Small intestine (tissue), 7 donors: Measurements from ENCODE around the gene HUS1B. TPM values are rescaled to one million over a fixed set of nuclear protein-coding genes. Genes with fewer than 3 reads are reported as not detected.

Source experiments
- DNase-seq, 2 donors: peaks; one replicate each; pipeline versions ENCODE4 v3.0.0 to v3.0.0-alpha.2; 2013
- FAIRE-seq: peaks from 2 replicates; lab custom pipeline; 2012; peaks lifted over from hg19 to GRCh38; lab: Jason Lieb, UNC
- H3K27ac ChIP-seq, 3 donors: one replicate each; pipeline ENCODE4 v1.5.1; 2013; ENCODE audit warnings: low read length in 2 of 3, mild to moderate bottlenecking in 2 of 3, control low read depth in 1 of 3, inconsistent platforms in 1 of 3, low read depth in 1 of 3, moderate library complexity in 1 of 3
- H3K27me3 ChIP-seq, 3 donors: one replicate each; pipeline ENCODE4 v1.6.1; 2013; ENCODE audit warnings: low read length in 3 of 3, inconsistent platforms in 1 of 3; ENCODE audit not compliant: control insufficient read depth in 3 of 3, insufficient read depth in 3 of 3
- H3K36me3 ChIP-seq, 3 donors: one replicate each; pipeline ENCODE4 v1.6.1; 2013; ENCODE audit warnings: low read length in 3 of 3, inconsistent platforms in 1 of 3, low read depth in 1 of 3, mild to moderate bottlenecking in 1 of 3, moderate library complexity in 1 of 3; ENCODE audit not compliant: control insufficient read depth in 3 of 3, insufficient read depth in 2 of 3
- H3K4me1 ChIP-seq, 3 donors: one replicate each; pipeline ENCODE4 v1.6.1; 2013; ENCODE audit warnings: low read length in 2 of 3, inconsistent platforms in 1 of 3, low read depth in 1 of 3, mild to moderate bottlenecking in 1 of 3, moderate library complexity in 1 of 3; ENCODE audit not compliant: control insufficient read depth in 3 of 3, insufficient read depth in 2 of 3
- H3K4me3 ChIP-seq, 3 donors: one replicate each; pipeline ENCODE4 v1.5.1; 2013; ENCODE audit warnings: low read length in 3 of 3, control low read depth in 1 of 3, inconsistent platforms in 1 of 3, low read depth in 1 of 3, mild to moderate bottlenecking in 1 of 3, moderate library complexity in 1 of 3
- H3K9me3 ChIP-seq, 2 donors: one replicate each; pipeline ENCODE4 v1.6.1; 2013; ENCODE audit warnings: low read depth in 1 of 2, low read length in 1 of 2; ENCODE audit not compliant: control insufficient read depth in 2 of 2, insufficient read depth in 1 of 2
- WGBS, 3 donors: extraction: QIAGEN DNeasy Blood & Tissue Kit; methylation state at CpG; one replicate each; pipeline ENCODE4 v1.1.7; 2013; 5-methylcytosine and 5-hydroxymethylcytosine counted together
- polyA plus RNA-seq, 4 donors: library from polyadenylated mRNA; stranded (reverse) in 3 of 4; unstranded in 1 of 4; fragments of 200-250 nt in 3 of 4; fragments of 120-200 nt in 1 of 4; gene quantifications; one replicate each; pipeline versions ENCODE4 v1.2.1 to v1.2.3, GENCODE V29; 2013
- donor health status: healthy with polysubstance abuse.
- donor health status: control.
- donor health status: control.
- donor health status: Bipolar disorder and iron deficiency.
- donor health status: healthy.

The HUS1B gene
- polyA plus RNA-seq, 4 donors = 0.19 to 0.27 TPM; not detected in 2

DNA sequence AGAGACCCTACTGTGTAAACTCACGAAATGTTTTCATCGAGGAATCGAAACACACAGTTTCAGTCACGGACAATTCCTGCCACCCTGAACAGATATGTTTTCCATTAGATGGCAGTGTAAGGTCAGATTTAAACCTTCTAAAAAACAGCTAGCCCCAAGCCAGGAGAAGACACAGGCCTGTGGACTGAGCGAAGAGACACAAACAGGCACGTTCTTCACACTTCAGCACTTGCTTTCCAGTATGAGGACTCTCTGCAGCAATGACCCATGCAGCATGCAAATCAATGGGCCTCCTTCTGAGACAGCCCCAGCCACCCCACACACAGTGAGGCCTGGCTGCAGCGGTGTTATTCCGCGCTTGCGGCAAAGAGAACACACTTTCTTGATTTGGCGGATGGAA, 31.9 kb downstream of the HUS1B start:
- WGBS, 3 donors = 74 to 94% (median 94%) methylated on average over 11 of the region's 11 CpGs

DNA sequence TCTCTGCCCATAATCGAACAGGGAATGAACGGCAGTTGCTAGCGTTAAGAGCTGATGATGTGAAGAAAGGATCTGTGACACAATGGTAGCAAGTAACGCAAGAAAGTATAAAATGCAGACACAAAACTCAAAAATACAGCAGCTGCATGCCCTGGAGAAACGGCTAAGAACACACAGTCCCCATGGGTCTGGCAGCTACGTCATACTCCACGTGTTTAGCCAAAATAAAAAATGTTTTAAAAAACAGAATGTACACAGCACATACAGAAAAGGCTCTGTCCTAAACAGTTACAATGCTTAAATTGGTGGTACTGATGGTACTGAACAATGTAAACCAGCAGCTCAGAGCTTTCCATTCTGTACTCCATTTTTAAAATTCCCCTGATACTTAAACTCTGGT, 34.4 kb downstream of the HUS1B start:
- no peaks in the 10 kb centered on the region for H3K27me3 ChIP-seq
- H3K27ac ChIP-seq = peak overlapping the region in 2 of 3 donors; percentile 0 to 60
- 85 to 95% (median 93%) methylated on average over 7 of the region's 7 CpGs for WGBS, 3 donors
- DNase-seq (no peak), FAIRE-seq (no peak)
- peaks cover 0 to 21% (median 3%) of the 10 kb centered on the region in 3 donors for H3K36me3 ChIP-seq
- H3K4me1 ChIP-seq = no peaks in the 10 kb centered on the region
- no peak overlapping the region for H3K4me3 ChIP-seq
- no peaks in the 10 kb centered on the region for H3K9me3 ChIP-seq

More for the DNA sequence above, 31.9 kb downstream of the HUS1B start:
- peak overlapping the region in 2 of 3 donors; percentile 12 to 18 for H3K27ac ChIP-seq
- no peak overlapping the region for H3K4me3 ChIP-seq
- no peaks in the 10 kb centered on the region for H3K4me1 ChIP-seq
- peaks cover 0 to 20% (median 3%) of the 10 kb centered on the region in 3 donors for H3K36me3 ChIP-seq
- no peaks in the 10 kb centered on the region for H3K9me3 ChIP-seq
- DNase-seq (peak in 1 of 2 donors; percentile 19), FAIRE-seq (no peak)
- no peaks in the 10 kb centered on the region for H3K27me3 ChIP-seq

DNA sequence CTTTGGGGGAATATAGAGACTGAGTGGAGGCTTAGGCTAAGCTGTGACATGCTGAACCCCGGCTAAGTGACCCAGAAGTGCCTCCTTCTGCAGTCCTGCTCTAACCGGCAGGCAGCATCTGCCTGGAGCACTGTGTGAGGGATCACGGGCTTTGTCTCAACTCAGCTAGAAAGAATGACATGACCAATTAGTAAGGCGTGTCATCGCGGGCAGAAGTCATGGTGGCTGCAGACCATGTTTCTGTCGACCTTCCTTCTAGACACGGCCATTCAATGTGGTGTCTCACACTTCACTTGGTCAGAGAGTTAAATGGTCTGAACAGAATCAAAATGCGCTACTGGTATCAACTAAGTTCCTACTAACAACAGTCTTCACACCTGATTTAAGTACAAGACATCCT, 35.0 kb downstream of the HUS1B start:
- DNase-seq = no peak
- H3K27ac ChIP-seq = peak overlapping the region in 2 of 3 donors; percentile 0 to 60
- H3K36me3 ChIP-seq = peaks cover 0 to 19% (median 3%) of the 10 kb centered on the region in 3 donors
- no peaks in the 10 kb centered on the region for H3K27me3 ChIP-seq
- no peaks in the 10 kb centered on the region for H3K9me3 ChIP-seq
- no peak for FAIRE-seq
- 88 to 96% (median 95%) methylated on average over 9 of the region's 9 CpGs for WGBS, 3 donors
- H3K4me1 ChIP-seq = no peaks in the 10 kb centered on the region
- no peak overlapping the region for H3K4me3 ChIP-seq

DNA sequence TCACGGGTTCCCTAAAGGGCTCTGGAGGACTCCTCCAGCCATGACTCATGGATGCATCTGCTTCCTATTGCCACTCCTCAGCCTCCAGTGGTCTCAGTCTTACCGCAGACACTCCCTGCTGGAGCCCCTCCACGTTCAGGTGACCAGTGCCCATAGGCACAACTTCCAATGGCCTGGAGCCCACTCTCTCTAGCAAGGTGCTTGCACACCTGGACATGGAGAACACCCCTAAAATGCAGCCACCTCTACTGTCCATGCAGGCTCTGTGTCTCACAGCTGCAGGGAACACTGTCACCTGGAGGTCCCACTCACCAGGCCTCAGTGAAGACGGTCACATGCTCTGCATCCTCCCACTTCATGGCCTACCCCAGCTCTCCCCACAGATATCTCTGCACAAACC, 36.0 kb downstream of the HUS1B start:
- 96 to 99% (median 97%) methylated on average over 4 of the region's 4 CpGs for WGBS, 3 donors
- Histone ChIP-seq H3K36me3 (peaks cover 0 to 19% (median 3%) of the 10 kb centered on the region in 3 donors), H3K27me3 (no peaks in the 10 kb centered on the region), H3K4me3 (no peak overlapping the region), H3K4me1 (no peaks in the 10 kb centered on the region), H3K9me3 (no peaks in the 10 kb centered on the region), H3K27ac (no peak overlapping the region)
- FAIRE-seq (no peak), DNase-seq (no peak)

DNA sequence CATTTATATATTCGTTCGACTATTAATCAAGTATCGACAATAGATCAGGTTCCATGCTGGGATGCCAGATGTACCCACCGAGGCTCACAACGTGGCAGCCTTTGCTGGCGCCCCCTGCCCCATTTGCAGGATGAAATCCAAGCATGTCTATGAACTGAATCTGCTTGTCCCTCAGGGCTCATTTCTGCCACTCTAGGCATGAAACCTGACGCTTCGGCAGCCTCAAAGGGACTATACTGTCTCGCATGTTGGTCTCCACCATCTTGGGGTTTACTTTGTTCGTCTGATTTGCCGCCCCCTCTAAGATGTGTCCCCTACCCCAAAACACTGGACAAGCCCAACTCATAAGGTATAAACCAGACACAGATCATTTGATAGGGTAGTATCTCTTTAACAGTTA, 36.7 kb downstream of the HUS1B start:
- FAIRE-seq (no peak), DNase-seq (no peak)
- Histone ChIP-seq H3K9me3 (no peaks in the 10 kb centered on the region), H3K27ac (no peak overlapping the region), H3K27me3 (no peaks in the 10 kb centered on the region), H3K36me3 (peaks cover 0 to 18% (median 4%) of the 10 kb centered on the region in 3 donors), H3K4me3 (no peak overlapping the region), H3K4me1 (no peaks in the 10 kb centered on the region)
- 97 to 98% (median 98%) methylated on average over 11 of the region's 11 CpGs for WGBS, 3 donors

DNA sequence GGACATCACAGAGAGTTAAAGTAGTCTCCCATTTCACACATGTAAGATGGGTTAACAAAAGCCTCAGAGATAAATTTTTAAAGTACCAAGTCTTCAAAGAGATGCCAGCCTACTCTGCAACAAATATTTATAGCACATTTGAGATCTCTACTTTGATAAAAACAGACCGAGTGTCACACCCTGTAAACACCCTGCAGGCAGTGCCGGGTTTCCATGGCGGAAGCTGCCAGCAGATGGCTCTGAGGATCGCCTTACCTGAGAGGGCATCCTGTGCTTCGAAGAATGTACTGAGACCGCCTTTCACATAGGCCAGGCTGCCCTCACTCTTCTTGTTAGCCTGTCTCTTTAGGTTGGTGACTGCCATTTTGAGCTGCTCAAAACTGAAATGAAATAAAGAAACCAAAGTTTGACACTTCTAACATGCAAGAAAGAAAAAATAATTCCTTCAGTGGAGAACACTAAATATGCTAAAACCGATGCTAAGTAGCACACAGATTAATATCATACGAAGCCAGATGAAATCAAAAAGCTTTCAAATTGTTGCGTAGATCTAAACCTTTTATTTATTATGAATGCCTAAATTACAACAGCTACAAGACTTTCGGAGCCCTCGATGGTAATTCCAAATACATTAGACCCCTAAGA, 39.3 kb downstream of the HUS1B start:
- FAIRE-seq = no peak

DNA sequence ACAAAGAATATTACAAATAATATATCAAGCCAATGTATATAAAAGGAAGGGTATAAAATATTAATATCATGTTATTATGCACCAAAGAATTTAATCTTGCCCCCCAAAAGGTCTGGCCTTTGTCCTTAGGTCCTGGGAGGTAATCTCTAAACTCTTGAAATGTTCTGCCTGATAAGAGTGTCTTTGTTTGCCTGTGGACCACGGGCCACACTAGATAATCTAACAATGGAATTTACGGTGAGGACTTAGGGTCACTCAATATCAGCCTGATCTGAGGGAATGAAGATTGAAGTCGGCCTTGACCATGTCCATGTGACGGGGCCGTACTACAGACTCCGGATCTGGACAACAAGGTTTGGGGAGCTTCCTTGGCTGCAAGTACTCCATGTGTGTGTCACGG, 42.9 kb downstream of the HUS1B start:
- WGBS, 3 donors = 80 to 86% (median 83%) methylated on average over 7 of the region's 7 CpGs
- Histone ChIP-seq H3K4me1 (no peaks in the 10 kb centered on the region), H3K9me3 (no peaks in the 10 kb centered on the region), H3K4me3 (no peak overlapping the region), H3K27ac (no peak overlapping the region), H3K27me3 (no peaks in the 10 kb centered on the region), H3K36me3 (peaks cover 2 to 11% (median 3%) of the 10 kb centered on the region in 3 donors)
- DNase-seq (no peak), FAIRE-seq (no peak)

More for the DNA sequence above, 39.3 kb downstream of the HUS1B start:
- Histone ChIP-seq H3K4me3 (no peak overlapping the region), H3K36me3 (peaks cover 0 to 19% (median 4%) of the 10 kb centered on the region in 3 donors), H3K9me3 (no peaks in the 10 kb centered on the region), H3K27me3 (no peaks in the 10 kb centered on the region), H3K4me1 (no peaks in the 10 kb centered on the region), H3K27ac (no peak overlapping the region)
- 85 to 91% (median 91%) methylated on average over 11 of the region's 11 CpGs for WGBS, 3 donors
- no peak for DNase-seq

DNA sequence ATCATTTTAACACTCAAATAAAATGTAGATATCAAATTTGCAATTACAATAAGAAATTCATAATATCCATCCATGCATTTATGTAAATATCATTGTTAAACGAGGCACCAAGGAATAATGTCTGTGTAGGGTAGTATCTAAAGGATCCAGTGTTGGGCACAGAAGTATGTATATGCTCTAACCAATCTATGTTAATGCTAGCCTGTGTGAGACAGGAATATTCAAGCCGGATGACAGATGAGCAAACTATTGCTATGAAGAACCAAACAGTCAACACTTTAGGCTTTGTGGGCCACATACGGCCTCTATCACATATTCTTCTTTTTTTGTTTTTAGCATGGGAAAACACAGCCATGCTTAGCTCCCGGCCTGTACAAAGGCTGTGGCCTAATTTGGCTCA, 45.0 kb downstream of the HUS1B start:
- no peaks in the 10 kb centered on the region for H3K27me3 ChIP-seq
- no peak for DNase-seq
- WGBS, 3 donors = 61 to 67% (median 67%) methylated on average over 4 of the region's 4 CpGs
- no peak overlapping the region for H3K4me3 ChIP-seq
- peak overlapping the region in 1 of 3 donors; percentile 38 for H3K27ac ChIP-seq
- no peaks in the 10 kb centered on the region for H3K4me1 ChIP-seq
- H3K9me3 ChIP-seq = no peaks in the 10 kb centered on the region
- peaks cover 2 to 15% (median 3%) of the 10 kb centered on the region in 3 donors for H3K36me3 ChIP-seq
- FAIRE-seq = no peak
